HG03159 (cell line): ENCODE measurements around the gene MATCAP1.

ENCODE experiments used
- ATAC-seq: cut with Tn5 transposase; IDR thresholded peaks from one replicate; pipeline ENCODE4 v1.9.1; 2021; ENCODE audit warnings: mild to moderate bottlenecking, moderate library complexity; ENCODE audit not compliant: unreplicated experiment

The MATCAP1 gene

GRCh38 chr16:67191995-67192681 is 8.4 kb upstream of the MATCAP1 start, which contains the start of gene E2F4:
Gene E2F4 (plus strand): TSS chr16:67192155. CDS start chr16:67192228, 73 bp downstream.
- ATAC-seq: peak; percentile 89

- no peak for ATAC-seq
These were observed 7.7 kb upstream of the MATCAP1 start for GRCh38 chr16:67191411-67191994.

- no peak for ATAC-seq
These were observed 7.0 kb upstream of the MATCAP1 start for GRCh38 chr16:67190448-67191399.

- ATAC-seq: no peak
These were observed 6.3 kb upstream of the MATCAP1 start, which contains the start of gene EXOC3L1 for GRCh38 chr16:67190041-67190440. Gene EXOC3L1 (minus strand): TSS chr16:67190136. CDS start chr16:67189676, 460 bp downstream.

GRCh38 chr16:67188798-67189197 is 5.0 kb upstream of the MATCAP1 start:
- ATAC-seq: no peak

GRCh38 chr16:67188323-67188722 is 4.6 kb upstream of the MATCAP1 start:
- no peak for ATAC-seq

- ATAC-seq: no peak
These were observed 3.6 kb upstream of the MATCAP1 start for GRCh38 chr16:67187175-67187890.

- no peak for ATAC-seq
These were observed 2.8 kb upstream of the MATCAP1 start for GRCh38 chr16:67186550-67186950.

- no peak for ATAC-seq
These were observed 1.9 kb upstream of the MATCAP1 start for GRCh38 chr16:67185651-67186134.

GRCh38 chr16:67184995-67185650 is 1.4 kb upstream of the MATCAP1 start:
- ATAC-seq: no peak

GRCh38 chr16:67184453-67184994 is 761 bp upstream of the MATCAP1 start:
- ATAC-seq: no peak

- ATAC-seq: no peak
These were observed 508 bp downstream of the MATCAP1 start for GRCh38 chr16:67183284-67183626.

GRCh38 chr16:67182288-67182687 is 1.5 kb downstream of the MATCAP1 start:
- ATAC-seq: no peak

GRCh38 chr16:67181346-67181745 is 2.4 kb downstream of the MATCAP1 start:
- ATAC-seq: no peak

- ATAC-seq: no peak
These were observed 3.6 kb downstream of the MATCAP1 start for GRCh38 chr16:67180166-67180565.

GRCh38 chr16:67179421-67180080 is 4.2 kb downstream of the MATCAP1 start:
- no peak for ATAC-seq

GRCh38 chr16:67177743-67178699 is 5.7 kb downstream of the MATCAP1 start:
- no peak for ATAC-seq

- no peak for ATAC-seq
These were observed 7.1 kb downstream of the MATCAP1 start for GRCh38 chr16:67176662-67177061.
